Erythroblast (primary cell): Measurements from ENCODE around the gene TOM1L2.

Experiments used
- GATA1 ChIP-seq: IDR thresholded peaks from 2 replicates; pipeline ENCODE4 v1.6.1; 2011; ENCODE audit warnings: low read depth, mild to moderate bottlenecking, control low read depth, low read length, moderate library complexity
- POLR2A ChIP-seq: IDR thresholded peaks from 2 replicates; pipeline ENCODE4 v1.6.1; 2011; ENCODE audit warnings: mild to moderate bottlenecking, low read length

- TF ChIP-seq POLR2A (no peak), GATA1 (no peak)
Measured at GRCh38 chr17:18021372-18021771, 49.2 kb upstream of the TOM1L2 start.
